Left ventricle myocardium inferior (tissue), 1 donor: ENCODE measurements around the gene DHRS2. TPM values are rescaled to one million over a fixed set of nuclear protein-coding genes. Genes with fewer than 3 reads are reported as not detected.

ENCODE experiments used
- DNase-seq: peaks from one replicate; pipeline ENCODE4 v3.0.0-alpha.2; 2020
- H3K27ac ChIP-seq: fragments of 200-600 bp; replicated peaks from 2 replicates; pipeline ENCODE4 v1.8.0; 2021
- H3K27me3 ChIP-seq: fragments of 200-600 bp; 2 replicates; pipeline ENCODE4 v1.8.0; 2021; ENCODE audit warnings: low read depth
- H3K36me3 ChIP-seq: fragments of 200-600 bp; 2 replicates; pipeline ENCODE4 v1.8.0; 2021
- H3K4me1 ChIP-seq: fragments of 200-600 bp; 2 replicates; pipeline ENCODE4 v1.8.0; 2021
- H3K4me3 ChIP-seq: fragments of 200-600 bp; 2 replicates; pipeline ENCODE4 v1.8.0; 2021; ENCODE audit warnings: mild to moderate bottlenecking, moderate library complexity
- H3K9me3 ChIP-seq: fragments of 200-600 bp; replicated peaks from 2 replicates; pipeline ENCODE4 v1.8.0; 2021
- CTCF ChIP-seq: fragments of 200-600 bp; IDR thresholded peaks from 2 replicates; pipeline ENCODE4 v1.8.0; 2021; ENCODE audit warnings: antibody characterized with exemption, mild to moderate bottlenecking, borderline replicate concordance
- intact Hi-C: fragments of 100-400 bp; cut with micrococcal nuclease; formaldehyde crosslinking; loops from one replicate; pipeline ENCODE4 v1.11.0; 2022
- total RNA-seq: library from RNA; stranded (reverse); fragmentation: NEBNext Ultra II Directional; extraction: Animal tissue kit (Norgen Biotek cat#: 25700); gene quantifications from one replicate; pipeline ENCODE4 v1.2.1, GENCODE V29; 2021
- donor health status: DM: no; HTN: yes; CAD: no; lungs with severe emphysema.

The DHRS2 gene
- total RNA-seq, 1 donor from 2014 or later = not detected

- Histone ChIP-seq H3K27me3 (peaks cover 5% of the 10 kb centered on the region), H3K27ac (no peak overlapping the region), H3K4me3 (no peak overlapping the region), H3K4me1 (peaks cover 5% of the 10 kb centered on the region), H3K36me3 (no peaks in the 10 kb centered on the region), H3K9me3 (peaks cover 7% of the 10 kb centered on the region)
- intact Hi-C loops = no loop called here
- no peak for TF ChIP-seq CTCF
- no peak for DNase-seq
These were observed 5.9 kb downstream of the DHRS2 start for GRCh38 chr14:23641915-23642588.

GRCh38 chr14:23643533-23644194, 7.5 kb downstream of the DHRS2 start:
- Histone ChIP-seq H3K27ac (no peak overlapping the region), H3K4me3 (no peak overlapping the region), H3K9me3 (no peaks in the 10 kb centered on the region), H3K36me3 (no peaks in the 10 kb centered on the region), H3K4me1 (peaks cover 5% of the 10 kb centered on the region), H3K27me3 (peaks cover 16% of the 10 kb centered on the region)
- no peak for TF ChIP-seq CTCF
- no peak for DNase-seq
- intact Hi-C loops = no loop called here

GRCh38 chr14:23644195-23644918, 8.2 kb downstream of the DHRS2 start:
- Histone ChIP-seq H3K4me3 (no peak overlapping the region), H3K9me3 (no peaks in the 10 kb centered on the region), H3K27ac (no peak overlapping the region), H3K36me3 (no peaks in the 10 kb centered on the region), H3K27me3 (peaks cover 16% of the 10 kb centered on the region), H3K4me1 (peaks cover 5% of the 10 kb centered on the region)
- intact Hi-C loops = no loop called here
- no peak for TF ChIP-seq CTCF
- no peak for DNase-seq

GRCh38 chr14:23644919-23645336, 8.8 kb downstream of the DHRS2 start:
- H3K27ac ChIP-seq = no peak overlapping the region
- intact Hi-C loops = no loop called here
- TF ChIP-seq CTCF = no peak
- H3K9me3 ChIP-seq = no peaks in the 10 kb centered on the region
- no peaks in the 10 kb centered on the region for H3K36me3 ChIP-seq
- peaks cover 16% of the 10 kb centered on the region for H3K27me3 ChIP-seq
- H3K4me3 ChIP-seq = no peak overlapping the region
- DNase-seq = no peak
- peaks cover 5% of the 10 kb centered on the region for H3K4me1 ChIP-seq

- intact Hi-C loops = no loop called here
- Histone ChIP-seq H3K9me3 (no peaks in the 10 kb centered on the region), H3K27me3 (peaks cover 16% of the 10 kb centered on the region), H3K4me3 (no peak overlapping the region), H3K4me1 (peaks cover 5% of the 10 kb centered on the region), H3K27ac (no peak overlapping the region), H3K36me3 (no peaks in the 10 kb centered on the region)
- no peak for TF ChIP-seq CTCF
- no peak for DNase-seq
These were observed 9.3 kb downstream of the DHRS2 start for GRCh38 chr14:23645504-23645811.
